ENCODE measurements around the gene IFITM1.
A peak's percentile ranks its signal among the peaks of the same experiment; 100 is the strongest.
"Not testable (repeated sequence)": the region's sequence is repeated elsewhere in the genome, so short reads cannot be mapped to it uniquely, and the experiment has no call there.

The IFITM1 gene

DNA sequence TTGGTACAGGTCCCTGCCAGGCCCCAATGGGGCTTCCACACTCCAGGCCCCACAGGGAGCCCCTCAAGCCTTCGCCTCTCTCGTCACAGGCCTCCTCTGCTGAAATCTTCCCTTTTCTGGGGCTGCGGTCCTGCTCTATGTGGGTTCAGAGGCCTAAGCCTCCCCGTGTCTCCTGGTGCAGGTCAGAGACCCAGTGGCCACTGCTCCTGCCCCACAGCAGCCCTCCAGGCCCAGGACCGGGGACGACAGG, 12.7 kb downstream of the IFITM1 start:
- no peak for DNase-seq (ENCODE audit: low read depth)

DNA sequence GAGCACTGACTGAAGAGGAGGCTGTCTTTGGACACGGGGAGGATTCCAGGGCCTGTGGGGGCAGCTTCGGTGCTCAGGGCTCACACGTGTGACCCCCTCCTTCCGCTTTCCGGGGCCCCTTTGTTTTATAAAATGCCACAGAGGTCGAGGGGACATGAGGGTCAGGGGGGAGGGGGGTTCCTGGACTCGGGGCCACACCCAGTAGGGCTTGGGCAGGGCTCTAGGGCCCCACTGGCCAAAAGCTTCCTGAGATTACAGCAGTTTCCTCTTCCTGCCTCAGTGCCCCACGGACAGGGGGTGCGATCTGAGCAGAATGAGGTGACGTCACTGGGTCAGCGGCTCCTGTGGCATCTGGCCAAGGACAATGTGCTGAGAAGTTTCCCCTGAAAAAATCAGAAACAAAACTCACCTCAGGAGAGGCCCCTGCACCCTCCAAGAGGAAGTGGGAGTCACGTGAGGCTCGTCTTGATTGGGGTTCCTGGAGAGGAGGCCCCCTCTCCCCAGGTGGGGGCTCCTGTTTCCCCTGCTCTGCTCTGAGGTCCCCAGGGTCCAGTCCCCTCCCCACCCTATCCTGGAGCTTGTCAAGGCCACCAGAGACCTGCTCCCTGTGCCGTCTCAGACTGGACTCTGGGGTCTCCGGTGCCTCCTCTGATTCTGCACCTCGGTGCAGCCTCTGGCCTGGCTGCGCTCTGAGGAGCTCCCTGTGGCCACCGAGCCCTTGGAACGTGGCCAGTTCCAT, 13.2 kb downstream of the IFITM1 start:
- peak; percentile 46 for DNase-seq (ENCODE audit: low read depth)

DNA sequence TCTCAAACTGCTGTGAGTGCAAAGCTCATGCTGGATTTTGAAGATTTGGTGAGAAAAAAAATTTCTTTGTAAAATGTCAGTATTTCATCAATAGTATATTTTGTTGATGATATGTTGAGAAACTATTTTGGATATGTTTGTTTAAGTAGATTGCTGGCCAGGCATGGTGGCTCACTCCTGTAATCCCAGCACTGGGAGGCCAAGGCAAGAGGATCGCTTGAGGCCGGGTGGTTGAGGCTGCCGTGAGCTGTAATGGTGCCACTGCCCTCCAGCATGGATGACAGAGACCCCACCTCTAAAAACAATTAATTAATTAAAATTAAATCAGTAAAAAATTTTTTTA, 13.7 kb downstream of the IFITM1 start:
- peak; percentile 9 for DNase-seq (ENCODE audit: low read depth)

DNA sequence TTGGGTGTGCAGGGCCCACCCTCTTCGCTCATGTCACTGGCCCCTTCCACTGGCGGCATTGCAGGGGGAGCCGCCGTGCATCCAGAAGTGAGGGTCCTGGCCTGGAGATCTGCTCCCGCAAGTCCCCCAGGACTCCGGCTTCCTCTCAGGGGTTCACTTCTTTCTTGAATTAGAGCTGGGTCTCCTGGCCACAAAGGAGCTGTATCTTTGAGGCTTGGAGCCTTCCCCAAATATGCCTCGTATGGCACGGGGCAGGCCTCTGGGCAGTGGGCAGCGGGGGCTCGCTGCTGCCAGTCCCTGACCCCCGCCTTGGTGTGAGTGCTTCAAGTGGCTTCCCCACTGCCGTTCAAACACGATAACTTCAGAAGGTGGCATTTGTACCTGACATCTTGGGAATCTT, 14.2 kb downstream of the IFITM1 start:
- DNase-seq (ENCODE audit: low read depth), result no peak

DNA sequence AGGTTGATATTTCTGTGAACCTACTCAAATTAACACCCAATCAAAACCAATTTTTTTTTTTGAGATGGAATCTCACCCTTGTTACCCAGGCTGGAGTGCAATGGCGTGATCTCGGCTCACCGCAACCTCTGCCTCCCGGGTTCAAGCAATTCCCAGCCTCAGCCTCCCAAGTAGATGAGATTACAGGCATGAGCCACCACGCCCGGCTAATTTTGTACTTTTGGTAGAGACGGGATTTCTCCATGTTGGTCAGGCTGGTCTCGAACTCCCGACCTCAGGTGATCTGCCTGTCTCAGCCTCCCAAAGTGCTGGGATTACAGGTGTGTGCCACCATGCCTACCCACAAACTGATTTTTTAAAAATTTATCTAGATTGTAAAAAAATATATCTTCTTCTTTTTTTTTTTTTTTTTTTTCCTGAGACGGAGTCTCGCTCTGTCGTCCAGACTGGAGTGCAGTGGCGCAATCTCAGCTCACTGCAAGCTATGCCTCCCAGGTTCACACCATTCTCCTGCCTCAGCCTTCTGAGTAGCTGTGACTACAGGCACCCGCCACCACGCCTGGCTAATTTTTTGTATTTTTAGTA, 14.8 kb downstream of the IFITM1 start:
- not testable (repeated sequence) for DNase-seq (ENCODE audit: low read depth)

DNA sequence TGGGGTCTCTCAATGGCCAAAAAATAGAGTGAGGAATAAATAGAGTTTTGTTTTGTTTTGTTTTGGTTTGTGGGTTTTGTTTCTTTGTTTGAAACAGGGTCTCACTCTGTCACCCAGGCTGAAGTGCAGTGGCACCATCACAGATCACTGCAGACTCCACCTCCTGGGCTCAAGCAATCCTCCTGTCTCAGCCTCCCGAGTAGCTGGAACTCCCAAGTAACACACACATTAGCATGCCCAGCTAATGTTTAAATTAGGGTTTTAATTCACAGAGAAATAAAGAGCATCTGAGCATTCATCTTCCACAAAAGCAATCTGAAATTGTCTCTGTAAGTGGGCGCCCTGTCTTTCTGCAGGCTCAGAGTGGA, 16.0 kb downstream of the IFITM1 start:
- DNase-seq (ENCODE audit: low read depth), result no peak

DNA sequence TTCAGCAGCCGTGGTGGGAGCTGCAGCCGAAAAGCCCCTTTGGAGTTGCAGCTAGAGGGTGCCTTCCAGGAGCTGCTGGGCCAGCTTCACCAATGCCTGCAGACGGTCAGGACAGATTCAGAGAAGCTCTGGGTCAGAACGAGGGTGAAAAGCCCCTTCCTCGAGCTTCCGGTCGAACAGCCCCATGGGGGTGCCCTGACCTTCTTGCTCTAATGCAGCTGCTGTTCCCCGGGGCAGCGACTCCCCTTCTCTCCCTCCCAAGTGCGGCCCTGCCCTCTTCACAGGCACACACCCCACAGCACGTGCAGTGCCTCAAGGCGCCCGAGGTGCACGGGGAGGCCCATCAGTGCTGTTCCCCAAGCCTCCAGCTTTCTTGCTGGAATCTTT, 16.5 kb downstream of the IFITM1 start:
- no peak for DNase-seq (ENCODE audit: low read depth)

DNA sequence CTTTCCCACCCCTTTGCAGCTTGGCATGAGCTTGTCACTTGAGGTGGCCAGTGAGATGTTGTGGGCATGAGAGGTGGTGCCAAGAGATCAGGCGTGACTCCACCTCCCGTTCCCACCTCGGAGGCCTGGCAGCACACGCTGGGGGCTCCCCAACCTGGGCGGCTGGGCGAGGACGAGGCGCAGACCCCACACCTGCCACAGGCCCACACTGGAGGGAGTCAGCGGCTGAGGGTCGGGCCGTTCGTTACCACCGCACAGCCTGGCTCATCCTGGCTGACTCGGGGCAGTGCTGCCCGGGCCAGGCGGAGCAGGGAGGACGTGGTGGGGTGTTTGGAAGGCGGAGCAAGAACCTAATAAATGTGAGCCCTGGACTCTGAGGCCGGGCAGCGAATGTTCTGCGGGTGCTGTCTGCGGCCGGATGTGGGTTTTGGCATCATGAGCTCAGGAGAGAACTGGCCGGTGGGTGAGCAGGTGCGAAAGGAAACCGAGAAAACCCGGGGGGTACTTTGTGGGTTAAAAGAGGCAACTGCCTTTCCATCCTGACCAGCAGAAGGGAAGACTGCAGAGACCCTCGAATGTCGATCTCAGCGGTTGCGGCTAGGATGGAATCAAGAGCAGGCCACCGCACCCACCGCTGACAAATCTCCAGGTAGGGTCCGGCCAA, 17.0 kb downstream of the IFITM1 start:
- DNase-seq (ENCODE audit: low read depth), result no peak

DNA sequence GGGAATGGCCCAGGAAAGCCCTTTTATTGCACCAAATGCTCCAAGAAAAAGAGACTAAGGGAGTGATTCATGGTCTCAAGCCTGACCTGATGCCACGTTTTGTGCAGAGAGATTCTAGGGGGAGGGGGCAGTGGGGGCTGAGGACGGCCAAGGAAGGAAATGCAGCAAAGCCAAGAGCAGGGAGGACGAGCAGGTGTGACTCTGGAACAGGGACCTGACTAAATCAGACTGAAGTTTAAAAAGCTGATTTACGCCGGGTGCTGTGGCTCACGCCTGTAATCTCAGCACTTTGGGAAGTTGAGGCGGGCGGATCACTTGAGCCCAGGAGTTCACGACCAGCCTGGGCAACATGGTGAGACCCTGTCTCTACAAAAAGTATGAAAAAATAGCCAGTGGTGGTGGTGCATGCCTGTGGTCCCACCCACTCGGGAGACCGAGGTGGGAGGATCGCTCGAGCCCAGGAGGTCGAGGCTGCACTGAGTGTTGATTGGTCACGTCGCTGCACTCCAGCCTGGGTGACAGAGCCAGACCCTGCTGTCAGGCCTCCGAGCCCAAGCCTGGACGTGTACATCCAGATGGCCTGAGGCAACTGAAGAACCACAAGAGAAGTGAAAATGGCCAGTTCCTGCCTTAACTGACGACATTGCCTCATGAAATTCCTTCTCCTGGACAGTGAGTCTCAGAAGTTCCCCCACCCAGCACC, 17.7 kb downstream of the IFITM1 start:
- DNase-seq (ENCODE audit: low read depth), result no peak

DNA sequence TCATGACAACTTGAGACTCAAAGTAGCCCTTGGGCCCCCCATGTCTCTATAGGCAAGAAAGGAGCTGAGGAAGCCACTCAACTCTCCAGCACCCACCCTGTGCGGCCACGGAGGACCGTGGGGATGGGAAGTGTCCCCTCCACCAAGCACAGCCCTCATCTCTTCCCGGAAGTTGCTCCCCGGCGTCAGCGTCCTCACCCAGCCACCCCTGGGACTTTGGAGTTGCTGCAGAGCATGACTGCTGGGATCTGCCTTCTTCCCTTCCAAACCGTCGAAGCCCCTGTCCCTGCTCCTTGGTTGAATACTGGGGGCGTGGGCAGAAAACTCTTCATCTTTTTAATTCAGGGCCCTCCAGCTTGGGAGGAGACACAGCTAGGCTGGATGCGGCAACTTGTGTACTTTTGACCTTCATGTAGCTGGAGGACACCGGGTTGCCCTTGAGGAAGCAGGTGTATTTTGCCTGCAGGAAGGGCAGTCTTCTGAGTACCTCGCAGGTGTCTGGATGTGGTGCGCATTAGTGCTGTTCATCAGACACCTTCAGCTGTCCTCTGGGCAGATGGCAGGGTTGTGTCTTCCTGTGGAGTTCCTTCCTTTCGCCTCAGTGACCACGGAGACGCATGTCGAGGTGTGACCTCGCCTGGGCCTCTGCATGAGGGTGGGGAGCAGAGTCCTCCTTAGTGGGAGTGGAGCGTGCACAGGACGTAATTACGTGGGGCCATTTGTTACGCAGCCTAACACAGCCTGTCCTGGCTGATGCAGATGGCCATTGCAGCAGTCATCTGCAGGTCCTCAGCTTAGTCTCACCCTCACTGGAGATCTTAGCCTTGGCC, 19.0 kb downstream of the IFITM1 start:
- no peak for DNase-seq (ENCODE audit: low read depth)

DNA sequence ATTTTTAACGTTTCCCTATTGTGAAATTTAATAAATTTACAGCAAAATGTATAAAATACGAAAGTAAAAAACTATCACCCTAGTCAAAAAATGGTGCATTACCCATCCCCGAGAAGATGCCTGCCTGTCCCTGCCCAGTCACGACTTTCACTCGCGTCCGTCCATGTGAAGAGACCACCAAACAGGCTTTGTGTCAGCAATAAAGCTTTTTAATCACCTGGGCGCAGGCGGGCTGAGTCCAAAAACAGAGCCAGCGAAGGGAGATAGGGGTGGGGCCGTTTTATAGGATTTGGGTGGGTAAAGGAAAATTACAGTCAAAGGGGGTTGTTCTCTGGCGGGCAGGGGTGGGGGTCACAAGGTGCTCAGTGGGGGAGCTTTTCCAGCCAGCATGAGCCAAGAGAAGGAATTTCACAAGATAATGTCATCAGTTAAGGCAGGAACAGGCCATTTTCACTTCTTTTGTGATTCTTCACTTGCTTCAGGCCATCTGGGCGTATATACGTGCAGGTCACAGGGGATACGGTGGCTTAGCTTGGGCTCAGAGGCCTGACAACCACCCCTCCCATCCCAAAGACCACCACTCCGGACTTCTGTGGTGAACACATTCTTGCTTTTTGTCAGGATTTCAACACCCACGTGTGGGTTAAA, 19.9 kb downstream of the IFITM1 start:
- DNase-seq (ENCODE audit: low read depth), result not testable (repeated sequence)

DNA sequence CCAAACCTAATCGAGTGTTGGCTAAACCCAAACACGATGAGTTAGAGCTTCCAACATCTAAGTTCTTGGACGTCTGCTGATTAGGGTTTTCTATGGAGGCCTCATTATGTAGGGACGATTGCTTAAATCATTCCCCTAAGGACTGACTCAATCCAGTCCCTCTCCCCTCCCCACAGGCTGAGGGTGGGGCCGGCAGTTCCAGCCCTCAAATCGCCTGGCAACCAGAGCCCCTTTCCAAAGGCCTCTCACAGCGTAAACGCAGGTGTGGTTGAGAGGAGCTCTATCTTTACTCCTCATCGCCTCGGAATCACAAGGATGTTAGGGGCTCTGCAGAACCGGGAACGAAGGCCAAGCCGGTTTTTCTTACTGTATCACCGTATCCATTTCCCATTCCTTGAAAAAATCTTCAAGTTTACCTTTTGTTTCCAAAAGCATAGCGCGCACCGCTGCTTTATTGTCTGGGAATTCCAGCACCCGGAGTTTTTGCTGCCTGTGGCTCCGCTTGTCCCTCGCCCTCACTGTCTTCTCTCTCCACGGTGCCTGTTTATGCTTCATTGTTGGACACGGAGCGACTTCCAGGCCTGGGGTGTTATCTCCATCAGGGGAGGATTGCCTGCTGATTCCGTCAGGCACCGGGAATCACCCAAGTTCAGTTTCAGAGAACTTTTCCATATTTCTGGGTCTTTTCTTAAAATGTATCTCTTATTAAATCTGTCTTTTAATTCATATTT, 20.6 kb downstream of the IFITM1 start:
- DNase-seq (ENCODE audit: low read depth), result no peak

DNA sequence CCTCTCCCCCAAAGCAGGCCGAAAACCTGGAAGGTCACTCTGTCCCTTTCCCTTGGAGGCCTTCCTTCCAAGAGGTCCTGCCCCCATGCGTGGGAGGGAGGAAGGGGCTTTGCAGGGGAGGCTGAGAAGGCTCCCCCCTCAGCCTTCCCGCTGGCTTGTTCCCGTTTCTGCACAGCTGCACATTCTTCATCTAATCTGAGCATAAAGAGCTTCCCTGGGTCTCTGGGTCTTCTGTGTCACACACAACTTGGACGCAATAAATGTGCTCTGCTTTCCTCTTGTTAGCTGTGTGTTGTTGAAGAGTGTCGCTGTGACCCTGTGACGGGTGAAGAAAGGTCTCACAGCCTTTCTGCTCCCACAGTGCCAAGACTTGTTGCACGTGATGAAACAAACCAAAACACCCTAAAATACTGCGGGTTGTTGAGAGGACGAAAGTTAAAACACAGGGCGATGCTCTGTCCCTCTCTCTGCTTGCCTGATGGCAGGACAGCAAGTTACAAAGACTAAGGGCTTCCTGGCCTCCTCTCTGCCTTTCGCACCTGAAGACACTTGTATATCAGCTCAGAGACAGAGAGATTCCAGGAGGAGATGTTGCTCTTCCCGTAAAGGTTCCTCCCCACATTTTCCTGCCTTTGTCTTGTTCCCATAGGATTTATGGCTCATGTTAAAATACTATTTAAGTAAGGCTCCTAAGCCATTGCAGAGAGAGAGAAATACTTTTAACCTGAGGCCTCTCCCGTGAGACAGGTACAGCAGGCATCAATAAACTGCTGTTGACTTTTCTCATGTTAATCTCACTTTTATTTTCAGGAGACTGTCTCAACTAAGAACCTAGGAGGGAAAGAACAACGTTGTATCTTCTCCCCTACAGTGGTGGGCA, 22.2 kb downstream of the IFITM1 start:
- no peak for DNase-seq (ENCODE audit: low read depth)

DNA sequence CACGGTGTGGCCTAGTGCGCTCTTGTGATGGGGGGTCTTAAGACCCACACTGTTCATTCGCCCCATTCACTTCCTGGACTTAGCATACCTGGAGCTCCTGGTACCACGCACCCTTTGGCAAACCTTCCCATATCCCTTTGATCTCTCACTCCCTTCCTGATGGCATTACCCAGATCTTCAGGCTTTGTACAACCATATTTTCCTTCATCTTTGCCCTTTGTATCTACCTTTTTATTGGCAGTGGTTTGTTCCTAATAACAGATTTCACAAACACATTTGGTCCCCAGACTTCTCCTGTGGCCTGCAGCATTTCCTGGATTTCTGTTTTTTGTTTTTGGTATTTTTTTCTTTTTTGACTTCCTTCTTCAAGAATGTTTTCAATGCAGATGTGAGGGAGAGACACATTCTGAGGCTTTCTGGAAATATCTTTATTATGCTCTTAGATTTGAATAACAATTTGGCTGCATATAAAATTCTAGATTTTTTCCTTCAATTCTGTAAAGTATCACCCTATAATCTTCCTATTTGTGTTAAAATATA, 22.9 kb downstream of the IFITM1 start:
- DNase-seq (ENCODE audit: low read depth), result no peak

DNA sequence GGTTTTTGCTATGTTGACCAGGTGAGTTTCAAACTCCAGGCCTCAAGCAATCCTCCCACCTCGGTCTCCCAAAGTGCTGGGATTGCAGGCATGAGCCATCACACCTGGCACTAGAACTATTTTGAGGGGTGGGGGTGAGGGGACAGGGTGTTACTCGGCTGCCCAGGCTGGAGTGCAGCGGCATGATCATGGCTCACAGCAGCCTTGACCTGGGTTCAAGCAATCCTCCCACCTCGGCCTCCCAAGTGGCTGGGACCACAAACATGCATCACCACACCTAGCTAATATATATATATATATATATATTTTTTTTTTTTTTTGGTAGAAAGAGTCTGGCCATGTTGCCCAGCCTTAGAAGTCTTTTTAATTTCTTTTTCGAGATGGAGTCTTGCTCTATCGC, 23.9 kb downstream of the IFITM1 start:
- no peak for DNase-seq (ENCODE audit: low read depth)

DNA sequence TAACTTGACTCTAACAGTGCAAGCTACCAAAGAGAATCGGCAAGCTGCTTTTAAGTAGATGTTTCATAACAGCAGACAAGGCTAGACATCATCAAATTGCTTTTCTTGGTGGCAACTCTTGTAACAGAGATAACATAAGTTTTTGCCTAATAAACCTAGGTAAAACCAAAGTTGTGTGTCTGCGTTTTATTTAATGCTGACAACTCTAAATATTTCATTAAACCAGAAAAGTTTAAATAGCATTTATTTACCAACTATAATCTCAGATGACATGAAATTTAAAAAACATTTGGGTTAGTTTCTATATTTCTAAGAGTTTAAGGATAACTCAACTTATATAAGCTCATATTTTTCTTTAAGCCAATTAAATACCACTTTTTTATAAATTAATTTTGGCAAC, 26.1 kb downstream of the IFITM1 start:
- DNase-seq (ENCODE audit: low read depth), result no peak

DNA sequence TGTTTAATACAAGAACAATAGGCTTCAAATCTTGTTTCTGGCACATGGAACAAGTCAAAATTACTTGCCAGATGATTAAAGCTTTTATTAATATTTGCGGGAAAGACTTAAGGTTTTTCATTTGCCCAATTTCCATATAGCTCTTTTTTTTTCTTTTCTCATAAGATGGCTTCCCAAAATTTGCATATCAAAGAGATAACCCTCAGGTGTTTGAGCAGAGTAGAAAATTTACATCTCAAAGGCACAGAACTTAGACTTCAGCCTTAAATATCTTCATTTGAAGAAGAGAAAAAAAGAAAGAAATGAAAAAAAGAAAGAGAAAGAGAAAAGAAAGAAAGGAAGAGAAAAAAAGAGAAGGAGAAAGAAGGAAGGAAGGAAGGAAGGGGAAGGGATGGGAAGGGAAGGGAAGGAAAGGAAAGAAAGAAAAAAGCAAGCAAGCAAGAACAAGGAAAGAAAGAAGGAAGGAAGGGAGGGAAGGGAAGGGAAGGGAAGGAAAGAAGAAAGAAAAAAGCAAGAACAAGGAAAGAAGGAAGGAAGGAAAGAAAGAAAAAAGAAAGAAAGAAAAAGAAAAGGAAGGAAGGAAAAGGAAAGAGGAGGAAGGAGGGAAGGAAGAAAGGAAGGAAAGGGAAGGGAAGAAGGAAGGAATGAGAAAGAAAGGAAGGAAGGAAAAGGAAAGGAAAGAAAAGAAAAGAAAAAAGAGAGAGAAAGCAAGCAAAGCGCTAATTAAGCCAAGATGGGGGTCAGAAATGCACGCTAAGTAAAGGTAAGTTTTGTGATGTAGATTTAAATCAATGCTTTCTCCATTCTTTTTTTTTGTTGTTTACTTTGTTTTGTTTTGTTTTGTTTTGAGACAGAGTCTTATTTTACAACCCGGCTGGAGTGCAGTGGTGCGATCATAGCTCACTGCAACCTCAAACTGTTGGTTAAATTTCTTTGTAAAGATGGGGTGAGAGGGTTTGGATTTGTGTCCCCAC, 27.0 kb downstream of the IFITM1 start:
- DNase-seq (ENCODE audit: low read depth), result no peak

DNA sequence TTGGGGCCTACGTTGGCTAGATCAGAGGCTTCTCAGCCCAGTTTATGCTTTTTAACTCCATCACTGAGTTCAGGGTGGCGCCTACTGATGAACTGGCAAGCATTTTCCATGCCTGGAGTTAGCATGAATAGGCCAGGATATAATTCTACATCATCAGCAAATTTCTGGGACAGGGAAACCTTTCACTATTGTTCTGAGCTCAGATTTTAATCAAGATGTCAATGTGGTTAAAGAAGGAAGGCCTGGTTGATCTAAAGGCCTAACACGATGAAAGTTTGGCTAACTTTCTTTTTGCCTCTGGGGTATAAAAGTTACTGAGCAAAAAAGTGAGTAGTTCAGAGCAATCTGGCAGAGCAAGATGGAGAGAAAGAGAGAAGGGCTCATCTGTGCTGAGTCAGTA, 28.5 kb downstream of the IFITM1 start:
- DNase-seq (ENCODE audit: low read depth), result no peak
